ENCODE measurements around the gene WWC2. TPM values are rescaled to one million over a fixed set of nuclear protein-coding genes. Genes with fewer than 3 reads are reported as not detected.

WWC2 gene
- total and polyA plus RNA-seq, 2 experiments from 2014 or later = 33.2 to 48.3 TPM

DNA sequence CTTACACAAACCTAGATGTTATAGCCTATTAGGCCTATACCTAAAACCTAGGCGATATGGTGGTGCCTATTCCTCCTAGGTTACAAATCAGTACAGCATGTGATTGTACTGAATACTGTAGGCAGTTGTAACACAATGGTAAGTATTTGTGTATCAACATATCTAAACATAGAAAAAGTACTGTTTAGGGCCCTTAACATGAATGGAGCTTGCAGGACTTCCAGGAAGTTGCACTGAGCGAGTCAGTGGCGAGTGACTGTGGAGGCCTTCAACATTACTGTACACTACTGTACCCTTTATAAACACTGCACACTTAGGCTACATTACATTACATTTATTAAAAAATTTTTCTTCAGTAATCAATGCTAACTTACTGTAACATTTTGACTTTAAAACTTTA, 37.8 kb downstream of the WWC2 start:
- Histone ChIP-seq H2AFZ (no peak overlapping the region), H3K9me2 (ENCODE audit: insufficient read depth) (no peaks in the 10 kb centered on the region), H3K9ac (no peak overlapping the region), H3K79me2 (ENCODE audit: insufficient read depth) (peaks cover 97% of the 10 kb centered on the region), H3K9me3 (ENCODE audit: low read depth) (no peaks in the 10 kb centered on the region), H4K20me1 (ENCODE audit: insufficient read depth) (peaks cover 10% of the 10 kb centered on the region; the same call in 1 of the 2 replicates), H3K27ac (no peak overlapping the region), H3K36me3 (ENCODE audit: low read depth) (no peaks in the 10 kb centered on the region), H3K4me2 (ENCODE audit: unreplicated experiment) (no peak overlapping the region), H3K27me3 (replicated peaks; ENCODE audit: insufficient read depth) (no peaks in the 10 kb centered on the region), H3K4me3 (no peak overlapping the region), H3F3A (ENCODE audit: insufficient read depth) (peaks cover 23% of the 10 kb centered on the region), H3K4me1 (ENCODE audit: insufficient read depth) (peaks cover 30% of the 10 kb centered on the region)
- DNase-seq = peak; percentile 23
- TF ChIP-seq EZH2phosphoT487 (IDR thresholded peaks at IDR 0.05; ENCODE audit: insufficient read depth, low read depth) (no peak), EZH2 (IDR thresholded peaks at IDR 0.05; ENCODE audit: insufficient read depth, poor library complexity, severe bottlenecking) (no peak)
- 98 to 99% methylated on average over 3 of the region's 3 CpGs for WGBS, 2 experiments (ENCODE audit: low coverage in 1 of 2, low lambda C conversion rate in 2 of 2, missing lambda C conversion rate in 2 of 2)
- in situ Hi-C loops (cut with MboI) = no loop called here

- no peak overlapping the region for H3K27ac ChIP-seq
- DNase-seq = peak; percentile 32
Measured at GRCh38 chr4:183139058-183139750, 40.1 kb downstream of the WWC2 start.

GRCh38 chr4:183139972-183140570, 41.0 kb downstream of the WWC2 start:
- in situ Hi-C loops (cut with MboI) = no loop called here
- no peak for TF ChIP-seq EZH2phosphoT487 (IDR thresholded peaks at IDR 0.05; ENCODE audit: insufficient read depth, low read depth)
- 90 to 91% methylated on average over 9 of the region's 9 CpGs for WGBS, 2 experiments (ENCODE audit: low coverage in 1 of 2, low lambda C conversion rate in 2 of 2, missing lambda C conversion rate in 2 of 2)
- H3F3A ChIP-seq (ENCODE audit: insufficient read depth) = peaks cover 53% of the 10 kb centered on the region
- H3K9ac ChIP-seq = peak overlapping the region; percentile 13; the same call in 1 of the 2 replicates
- no peaks in the 10 kb centered on the region for H3K36me3 ChIP-seq (ENCODE audit: low read depth)
- H3K9me2 ChIP-seq (ENCODE audit: insufficient read depth) = no peaks in the 10 kb centered on the region
- peaks cover 58% of the 10 kb centered on the region for H3K4me1 ChIP-seq (ENCODE audit: insufficient read depth)
- peak overlapping the region; percentile 24; the same call in 1 of the 2 replicates for H3K4me3 ChIP-seq
- no peak overlapping the region for H2AFZ ChIP-seq
- H3K27me3 ChIP-seq (replicated peaks; ENCODE audit: insufficient read depth) = no peaks in the 10 kb centered on the region
- no peaks in the 10 kb centered on the region for H3K9me3 ChIP-seq (ENCODE audit: low read depth)
- H3K79me2 ChIP-seq (ENCODE audit: insufficient read depth) = peaks cover 90% of the 10 kb centered on the region
- peak overlapping the region; percentile 76 for H3K27ac ChIP-seq
- peak overlapping the region; percentile 52 for H3K4me2 ChIP-seq (ENCODE audit: unreplicated experiment)
- no peaks in the 10 kb centered on the region for H4K20me1 ChIP-seq (ENCODE audit: insufficient read depth)
- DNase-seq = peak; percentile 50

More at GRCh38 chr4:183139058-183139750, 40.1 kb downstream of the WWC2 start:
- Histone ChIP-seq H2AFZ (no peak overlapping the region), H3K9ac (no peak overlapping the region), H3F3A (ENCODE audit: insufficient read depth) (peaks cover 45% of the 10 kb centered on the region), H3K4me3 (no peak overlapping the region), H3K9me2 (ENCODE audit: insufficient read depth) (no peaks in the 10 kb centered on the region), H3K27me3 (replicated peaks; ENCODE audit: insufficient read depth) (no peaks in the 10 kb centered on the region), H4K20me1 (ENCODE audit: insufficient read depth) (peaks cover 3% of the 10 kb centered on the region; the same call in 1 of the 2 replicates), H3K9me3 (ENCODE audit: low read depth) (no peaks in the 10 kb centered on the region), H3K4me1 (ENCODE audit: insufficient read depth) (peaks cover 49% of the 10 kb centered on the region), H3K4me2 (ENCODE audit: unreplicated experiment) (no peak overlapping the region), H3K36me3 (ENCODE audit: low read depth) (no peaks in the 10 kb centered on the region), H3K79me2 (ENCODE audit: insufficient read depth) (peaks cover 90% of the 10 kb centered on the region)
- TF ChIP-seq EZH2 (IDR thresholded peaks at IDR 0.05; ENCODE audit: insufficient read depth, poor library complexity, severe bottlenecking) (no peak), EZH2phosphoT487 (IDR thresholded peaks at IDR 0.05; ENCODE audit: insufficient read depth, low read depth) (no peak)
- WGBS, 2 experiments (ENCODE audit: low coverage in 1 of 2, low lambda C conversion rate in 2 of 2, missing lambda C conversion rate in 2 of 2) = 78 to 80% methylated on average over 4 of the region's 4 CpGs
- in situ Hi-C loops (cut with MboI) = no loop called here

- peaks cover 66% of the 10 kb centered on the region for H3K4me1 ChIP-seq (ENCODE audit: insufficient read depth)
- no peaks in the 10 kb centered on the region for H4K20me1 ChIP-seq (ENCODE audit: insufficient read depth)
- peak overlapping the region; percentile 13 for H3K9ac ChIP-seq
- no peak for TF ChIP-seq EZH2 (IDR thresholded peaks at IDR 0.05; ENCODE audit: insufficient read depth, poor library complexity, severe bottlenecking)
- peak; percentile 72; the same call in 1 of the 2 replicates for TF ChIP-seq EZH2phosphoT487 (IDR thresholded peaks at IDR 0.05; ENCODE audit: insufficient read depth, low read depth)
- H3F3A ChIP-seq (ENCODE audit: insufficient read depth) = peaks cover 58% of the 10 kb centered on the region
- in situ Hi-C loops (cut with MboI) = no loop called here
- WGBS, 2 experiments (ENCODE audit: low coverage in 1 of 2, low lambda C conversion rate in 2 of 2, missing lambda C conversion rate in 2 of 2) = 0 to 7% methylated on average over 2 of the region's 2 CpGs
- peak overlapping the region; percentile 24; the same call in 1 of the 2 replicates for H3K4me3 ChIP-seq
- H3K79me2 ChIP-seq (ENCODE audit: insufficient read depth) = peaks cover 90% of the 10 kb centered on the region
- H3K9me3 ChIP-seq (ENCODE audit: low read depth) = no peaks in the 10 kb centered on the region
- peak overlapping the region; percentile 76 for H3K27ac ChIP-seq
- H3K27me3 ChIP-seq (replicated peaks; ENCODE audit: insufficient read depth) = no peaks in the 10 kb centered on the region
- no peaks in the 10 kb centered on the region for H3K9me2 ChIP-seq (ENCODE audit: insufficient read depth)
- no peaks in the 10 kb centered on the region for H3K36me3 ChIP-seq (ENCODE audit: low read depth)
- H2AFZ ChIP-seq = no peak overlapping the region
- DNase-seq = peak; percentile 91
- H3K4me2 ChIP-seq (ENCODE audit: unreplicated experiment) = peak overlapping the region; percentile 52
Measured at GRCh38 chr4:183140911-183141320, 41.9 kb downstream of the WWC2 start.
